A549 (cell line): ENCODE measurements around the gene NTF3.

ENCODE experiments used
- CTCF ChIP-seq: fragments of >200 bp; sonication (Bioruptor Twin); formaldehyde crosslinking; IDR thresholded peaks from 3 replicates; pipeline ENCODE4 v1.5.1; 2016
- HDAC2 ChIP-seq: fragments of 200-600 bp; sonication (generic); IDR thresholded peaks from 2 replicates; pipeline ENCODE4 v1.6.1; 2016
- RCOR1 ChIP-seq: fragments of 150-350 bp; IDR thresholded peaks from 2 replicates; pipeline ENCODE4 v1.6.1; 2014; ENCODE audit warnings: antibody characterized with exemption, low read length, low read depth

- TF ChIP-seq CTCF: no peak
- TF ChIP-seq HDAC2: no peak
- no peak for TF ChIP-seq RCOR1
Observed at GRCh38 chr12:5487076-5487475, 55.2 kb downstream of the NTF3 start.
